Muscle layer of duodenum (tissue), 2 donors: ENCODE measurements around the gene RAB11FIP2.

Source experiments
- H3K27ac ChIP-seq: one replicate; pipeline ENCODE4 v1.7.0; 2013; ENCODE audit warnings: mild to moderate bottlenecking, low read length
- H3K27me3 ChIP-seq: one replicate; pipeline ENCODE4 v1.7.0; 2013; ENCODE audit warnings: low read depth, mild to moderate bottlenecking, control low read depth, low read length
- H3K36me3 ChIP-seq, 2 donors: one replicate each; pipeline ENCODE4 v1.7.0; 2013; ENCODE audit warnings: low read length in 2 of 2, control low read depth in 1 of 2, mild to moderate bottlenecking in 1 of 2; ENCODE audit not compliant: insufficient read depth in 2 of 2, control insufficient read depth in 1 of 2
- H3K4me1 ChIP-seq, 2 donors: one replicate each; pipeline ENCODE4 v1.7.0; 2013; ENCODE audit warnings: low read length in 2 of 2, mild to moderate bottlenecking in 2 of 2, control low read depth in 1 of 2, moderate library complexity in 1 of 2; ENCODE audit not compliant: insufficient read depth in 2 of 2, control insufficient read depth in 1 of 2
- H3K4me3 ChIP-seq, 2 donors: one replicate each; pipeline ENCODE4 v1.7.0; 2013; ENCODE audit warnings: low read length in 2 of 2, low read depth in 1 of 2, mild to moderate bottlenecking in 1 of 2
- H3K9me3 ChIP-seq, 2 donors: one replicate each; pipeline ENCODE4 v1.7.0; 2013; ENCODE audit warnings: low read length in 2 of 2, control low read depth in 1 of 2, mild to moderate bottlenecking in 1 of 2; ENCODE audit not compliant: control insufficient read depth in 1 of 2
- donor health status: healthy.

RAB11FIP2 gene

DNA sequence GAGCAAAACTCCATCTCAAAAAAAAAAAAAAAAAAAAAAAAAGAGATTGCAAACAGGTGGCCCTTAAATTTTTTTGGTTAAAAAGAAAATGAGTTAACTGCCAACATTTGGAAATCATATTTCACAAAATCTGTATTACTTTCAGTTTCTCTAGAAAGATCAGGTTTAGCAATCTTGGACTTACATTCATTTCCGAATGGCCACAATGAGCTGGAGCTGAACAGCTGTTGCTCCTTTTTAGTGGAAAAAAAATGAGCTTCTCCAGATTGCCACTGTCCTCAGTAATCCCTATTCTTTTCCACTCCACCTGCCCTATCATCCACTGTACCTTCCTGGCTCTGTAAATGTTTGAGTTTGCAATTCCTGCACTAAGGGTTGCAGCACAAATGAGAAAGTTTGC lies 43.6 kb downstream of the RAB11FIP2 start:
- H3K27me3 ChIP-seq = no peaks in the 10 kb centered on the region
- no peaks in the 10 kb centered on the region for H3K9me3 ChIP-seq
- peaks cover 7 to 19% of the 10 kb centered on the region in 2 donors for H3K36me3 ChIP-seq
- no peak overlapping the region for H3K27ac ChIP-seq
- no peaks in the 10 kb centered on the region for H3K4me1 ChIP-seq
- H3K4me3 ChIP-seq = no peak overlapping the region

DNA sequence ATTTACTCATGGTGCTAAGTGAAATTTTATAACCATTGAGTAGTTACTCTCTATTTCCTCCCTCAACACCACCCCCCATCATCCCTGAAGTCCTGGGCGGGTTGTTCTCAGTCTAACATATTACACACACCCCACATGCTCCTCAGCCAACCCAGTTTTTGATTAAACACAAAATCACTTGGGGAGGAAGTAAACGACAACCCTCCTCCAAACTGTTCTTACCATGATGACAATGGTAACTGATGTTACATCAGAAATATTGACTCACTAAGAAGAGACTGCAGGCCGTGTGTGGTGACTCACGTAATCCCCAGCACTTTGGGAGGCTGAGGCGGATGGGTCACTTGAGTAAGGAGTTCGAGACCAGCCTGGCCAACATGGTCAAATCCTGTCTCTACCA lies 44.2 kb downstream of the RAB11FIP2 start:
- H3K9me3 ChIP-seq = no peaks in the 10 kb centered on the region
- no peak overlapping the region for H3K27ac ChIP-seq
- H3K4me3 ChIP-seq = no peak overlapping the region
- peaks cover 7 to 14% of the 10 kb centered on the region in 2 donors for H3K36me3 ChIP-seq
- H3K4me1 ChIP-seq = no peaks in the 10 kb centered on the region
- H3K27me3 ChIP-seq = no peaks in the 10 kb centered on the region

DNA sequence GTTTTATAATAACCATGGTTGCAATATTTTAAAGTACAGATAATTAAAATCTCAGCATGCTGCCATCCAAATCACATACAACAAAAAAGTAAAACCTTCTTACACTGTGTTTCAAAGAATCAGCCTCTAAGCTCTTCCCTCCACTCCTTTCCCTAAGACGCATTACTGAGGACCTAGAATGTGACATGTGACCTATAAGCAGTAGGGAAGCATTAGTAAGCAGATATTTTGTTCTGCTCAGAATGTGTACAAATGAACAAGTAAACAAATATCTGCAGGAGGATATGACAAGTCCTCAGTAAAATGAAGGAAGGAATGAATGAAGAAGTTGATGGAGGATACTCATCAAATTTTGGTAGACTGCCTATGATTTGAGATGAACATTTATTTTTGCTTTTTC lies 49.1 kb downstream of the RAB11FIP2 start:
- no peaks in the 10 kb centered on the region for H3K9me3 ChIP-seq
- no peak overlapping the region for H3K27ac ChIP-seq
- no peaks in the 10 kb centered on the region for H3K4me1 ChIP-seq
- H3K36me3 ChIP-seq = peaks cover 0 to 4% of the 10 kb centered on the region in 2 donors
- H3K4me3 ChIP-seq = no peak overlapping the region
- H3K27me3 ChIP-seq = no peaks in the 10 kb centered on the region

- no peaks in the 10 kb centered on the region for H3K4me1 ChIP-seq
Measured at GRCh38 chr10:117996709-117997108, 50.0 kb downstream of the RAB11FIP2 start.

DNA sequence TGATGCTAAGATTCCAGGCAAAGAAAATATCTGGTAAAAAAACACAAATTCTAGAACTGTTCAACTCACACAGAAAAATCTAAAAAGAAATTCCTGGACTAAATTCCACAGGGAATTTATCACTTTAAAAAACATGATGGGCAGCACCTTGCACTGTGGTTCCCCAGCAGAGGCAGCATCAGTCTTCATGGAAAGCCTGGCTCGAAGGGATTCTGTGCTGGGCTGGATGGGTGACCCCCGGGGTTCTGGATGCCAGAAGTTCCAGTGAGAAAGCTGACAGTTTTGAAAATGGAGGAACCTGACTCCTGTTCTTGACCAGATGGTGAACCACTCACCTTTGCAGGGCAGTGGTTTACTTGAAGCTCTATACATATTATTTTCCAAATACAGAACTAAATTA lies 52.0 kb downstream of the RAB11FIP2 start:
- H3K9me3 ChIP-seq = no peaks in the 10 kb centered on the region
- H3K27ac ChIP-seq = no peak overlapping the region
- no peak overlapping the region for H3K4me3 ChIP-seq
- no peaks in the 10 kb centered on the region for H3K27me3 ChIP-seq
- H3K4me1 ChIP-seq = no peaks in the 10 kb centered on the region
- peaks cover 0 to 4% of the 10 kb centered on the region in 2 donors for H3K36me3 ChIP-seq

More at GRCh38 chr10:117996709-117997108, 50.0 kb downstream of the RAB11FIP2 start:
- no peak overlapping the region for H3K4me3 ChIP-seq
- no peaks in the 10 kb centered on the region for H3K27me3 ChIP-seq
- H3K9me3 ChIP-seq = no peaks in the 10 kb centered on the region
- H3K27ac ChIP-seq = no peak overlapping the region
- peaks cover 0 to 4% of the 10 kb centered on the region in 2 donors for H3K36me3 ChIP-seq

DNA sequence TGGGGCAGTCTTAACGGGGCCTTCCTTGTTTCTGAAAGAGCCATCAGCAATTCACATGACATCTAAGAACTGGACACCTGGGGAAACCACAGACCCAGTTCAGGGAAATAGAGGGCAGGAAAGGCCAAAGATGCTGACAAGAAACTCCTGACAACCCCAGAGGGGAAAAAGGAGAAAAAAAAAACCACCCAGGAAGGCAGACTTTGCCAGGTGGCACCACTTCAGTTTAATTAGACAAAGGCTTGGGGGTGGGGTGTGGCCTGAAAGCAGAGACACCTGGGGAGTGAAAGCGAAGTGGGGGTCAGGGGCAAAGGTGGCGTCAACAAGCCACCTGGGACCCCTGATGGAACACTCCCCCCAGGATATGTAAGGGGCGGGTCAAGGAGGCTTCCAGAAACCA lies 53.6 kb downstream of the RAB11FIP2 start:
- Histone ChIP-seq H3K4me1 (no peaks in the 10 kb centered on the region), H3K36me3 (no peaks in the 10 kb centered on the region), H3K9me3 (no peaks in the 10 kb centered on the region), H3K4me3 (no peak overlapping the region), H3K27me3 (no peaks in the 10 kb centered on the region), H3K27ac (no peak overlapping the region)

- H3K27ac ChIP-seq = no peak overlapping the region
- no peaks in the 10 kb centered on the region for H3K4me1 ChIP-seq
- H3K36me3 ChIP-seq = no peaks in the 10 kb centered on the region
- H3K4me3 ChIP-seq = no peak overlapping the region
- no peaks in the 10 kb centered on the region for H3K27me3 ChIP-seq
- no peaks in the 10 kb centered on the region for H3K9me3 ChIP-seq
Measured at GRCh38 chr10:117991701-117992100, 55.0 kb downstream of the RAB11FIP2 start.

- Histone ChIP-seq H3K36me3 (no peaks in the 10 kb centered on the region), H3K4me3 (no peak overlapping the region), H3K9me3 (no peaks in the 10 kb centered on the region), H3K27ac (no peak overlapping the region), H3K27me3 (no peaks in the 10 kb centered on the region), H3K4me1 (no peaks in the 10 kb centered on the region)
Measured at GRCh38 chr10:117989962-117990361, 56.8 kb downstream of the RAB11FIP2 start.

DNA sequence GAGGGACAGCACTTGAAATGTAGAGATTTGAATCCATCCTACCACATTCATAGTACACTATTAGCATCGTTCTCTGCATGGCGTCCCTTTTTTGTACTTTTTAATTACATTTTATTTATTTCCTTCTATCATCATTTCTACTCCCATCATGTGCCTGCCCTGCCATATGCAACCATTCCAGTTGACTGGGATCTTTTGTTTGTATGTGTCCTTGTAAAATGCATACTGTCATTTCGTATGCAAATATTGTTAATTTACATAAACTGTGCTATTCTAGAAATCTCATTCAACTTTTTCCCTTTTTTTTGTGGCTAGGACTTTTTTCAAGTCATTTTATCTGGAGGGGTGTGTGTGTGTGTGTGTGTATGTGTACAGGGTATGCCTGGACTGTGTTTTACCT lies 57.9 kb downstream of the RAB11FIP2 start:
- Histone ChIP-seq H3K4me1 (no peaks in the 10 kb centered on the region), H3K4me3 (no peak overlapping the region), H3K36me3 (no peaks in the 10 kb centered on the region), H3K27ac (no peak overlapping the region), H3K27me3 (no peaks in the 10 kb centered on the region), H3K9me3 (no peaks in the 10 kb centered on the region)

DNA sequence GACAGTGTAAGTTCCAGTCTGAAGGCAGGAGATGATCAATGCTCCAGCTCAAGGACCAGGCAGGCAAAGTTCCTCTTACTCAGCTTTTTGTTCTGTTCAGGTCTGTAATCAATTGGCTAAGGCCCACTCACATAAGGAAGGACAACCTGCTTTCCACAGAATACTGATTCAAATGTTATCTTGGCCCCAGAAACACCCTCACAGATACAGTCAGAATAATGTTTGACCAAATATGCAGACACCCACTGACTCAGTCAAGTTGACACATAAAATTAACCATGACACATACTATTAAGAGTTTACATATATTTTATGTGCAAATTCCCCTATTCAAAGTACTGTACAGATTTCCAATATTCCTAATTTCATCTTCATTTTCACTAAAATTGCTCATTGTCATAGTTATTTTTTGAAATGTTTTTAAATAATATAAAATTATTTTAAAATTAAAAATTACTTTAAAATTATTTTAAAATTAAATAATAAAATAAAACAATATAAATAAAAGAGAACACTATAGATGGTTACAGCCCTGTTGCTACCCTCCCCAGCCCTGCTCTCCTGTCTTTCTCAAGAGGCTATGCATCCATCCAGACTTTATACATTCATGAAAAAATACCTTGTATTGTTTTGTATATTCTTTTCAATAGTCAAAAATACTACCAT lies 59.4 kb downstream of the RAB11FIP2 start:
- no peak overlapping the region for H3K4me3 ChIP-seq
- H3K36me3 ChIP-seq = no peaks in the 10 kb centered on the region
- no peaks in the 10 kb centered on the region for H3K4me1 ChIP-seq
- H3K27me3 ChIP-seq = no peaks in the 10 kb centered on the region
- no peaks in the 10 kb centered on the region for H3K9me3 ChIP-seq
- H3K27ac ChIP-seq = no peak overlapping the region

DNA sequence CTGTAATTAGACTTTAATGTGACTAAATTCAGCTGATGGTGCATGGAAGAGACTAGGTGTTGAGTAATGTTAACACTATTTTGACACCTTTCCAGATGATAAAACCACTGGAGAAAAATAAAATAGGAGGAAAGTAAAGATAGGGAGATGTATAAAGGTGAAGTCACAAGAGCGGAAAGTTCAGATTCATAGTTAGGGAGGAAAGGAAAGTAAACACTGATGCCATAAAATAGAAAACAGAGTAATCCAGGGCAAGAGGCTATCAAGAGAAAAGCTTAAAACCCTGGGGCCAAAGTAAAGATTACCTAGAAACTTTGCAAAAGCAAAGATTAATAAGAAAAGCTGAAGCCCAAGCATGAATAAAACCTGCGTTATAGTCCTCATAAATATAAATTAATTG lies 62.8 kb downstream of the RAB11FIP2 start:
- Histone ChIP-seq H3K27ac (no peak overlapping the region), H3K36me3 (no peaks in the 10 kb centered on the region), H3K4me1 (no peaks in the 10 kb centered on the region), H3K4me3 (no peak overlapping the region), H3K9me3 (no peaks in the 10 kb centered on the region), H3K27me3 (no peaks in the 10 kb centered on the region)
